Measurements from ENCODE around the gene PNKD. TPM values are rescaled to one million over a fixed set of nuclear protein-coding genes. Genes with fewer than 3 reads are reported as not detected.

The PNKD gene
- total RNA-seq, 1 donor from 2014 or later = 10.3 TPM

DNA sequence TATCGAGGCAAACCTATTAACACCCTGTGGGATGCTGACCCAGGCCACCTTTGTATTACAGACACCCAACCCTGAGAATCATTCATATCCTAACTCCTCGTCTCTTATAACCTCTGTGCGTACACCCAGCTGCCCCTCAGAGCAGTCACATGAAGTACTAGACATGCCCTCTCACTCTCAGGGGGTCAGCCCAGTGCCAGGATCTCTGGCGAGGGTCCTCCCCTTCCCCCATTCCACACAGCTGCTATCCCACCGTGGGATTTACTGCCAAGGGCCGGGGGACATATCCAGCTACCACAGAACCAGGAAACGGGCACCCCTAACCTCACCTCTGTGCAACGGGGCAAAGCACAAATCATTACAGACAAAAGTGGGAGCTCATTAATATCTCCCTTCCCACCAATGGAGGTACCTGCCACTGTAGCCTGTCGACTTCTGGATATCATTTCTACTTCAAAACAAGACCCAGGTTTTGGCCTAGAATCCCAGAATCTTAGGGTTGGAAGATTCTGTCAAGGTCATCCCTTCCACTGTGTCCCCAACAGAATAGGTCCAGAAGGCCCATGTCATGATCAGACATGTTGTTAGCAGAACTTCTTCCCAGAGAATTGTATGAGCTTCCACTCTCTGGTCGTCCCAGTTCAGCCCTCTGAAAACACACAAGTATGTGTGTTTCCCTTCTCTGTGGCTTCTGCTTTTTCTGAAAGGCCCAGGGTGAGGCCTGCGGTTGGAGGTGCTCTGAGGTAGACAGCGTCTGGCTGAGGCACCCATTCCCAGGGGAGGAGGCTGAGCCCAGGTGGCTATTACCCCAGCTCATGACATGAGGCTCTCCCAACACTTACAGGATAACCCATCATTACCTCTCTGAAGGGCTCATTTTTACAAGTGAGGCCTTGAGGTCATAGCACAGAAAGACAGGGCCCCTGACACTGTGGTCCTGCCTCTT, 20.3 kb downstream of the PNKD start:
- no peak for DNase-seq (ENCODE audit: low read depth)
- Histone ChIP-seq H3K36me3 (ENCODE audit: control insufficient read depth, insufficient read depth, low read length) (peaks cover 1% of the 10 kb centered on the region), H3K27me3 (ENCODE audit: control insufficient read depth, insufficient read depth, low read length) (no peaks in the 10 kb centered on the region), H3K4me3 (ENCODE audit: low read depth, low read length) (peak overlapping the region; percentile 92)
- no peak for FAIRE-seq
- TF ChIP-seq, protein P1, sequence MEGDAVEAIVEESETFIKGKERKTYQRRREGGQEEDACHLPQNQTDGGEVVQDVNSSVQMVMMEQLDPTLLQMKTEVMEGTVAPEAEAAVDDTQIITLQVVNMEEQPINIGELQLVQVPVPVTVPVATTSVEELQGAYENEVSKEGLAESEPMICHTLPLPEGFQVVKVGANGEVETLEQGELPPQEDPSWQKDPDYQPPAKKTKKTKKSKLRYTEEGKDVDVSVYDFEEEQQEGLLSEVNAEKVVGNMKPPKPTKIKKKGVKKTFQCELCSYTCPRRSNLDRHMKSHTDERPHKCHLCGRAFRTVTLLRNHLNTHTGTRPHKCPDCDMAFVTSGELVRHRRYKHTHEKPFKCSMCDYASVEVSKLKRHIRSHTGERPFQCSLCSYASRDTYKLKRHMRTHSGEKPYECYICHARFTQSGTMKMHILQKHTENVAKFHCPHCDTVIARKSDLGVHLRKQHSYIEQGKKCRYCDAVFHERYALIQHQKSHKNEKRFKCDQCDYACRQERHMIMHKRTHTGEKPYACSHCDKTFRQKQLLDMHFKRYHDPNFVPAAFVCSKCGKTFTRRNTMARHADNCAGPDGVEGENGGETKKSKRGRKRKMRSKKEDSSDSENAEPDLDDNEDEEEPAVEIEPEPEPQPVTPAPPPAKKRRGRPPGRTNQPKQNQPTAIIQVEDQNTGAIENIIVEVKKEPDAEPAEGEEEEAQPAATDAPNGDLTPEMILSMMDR (IDR thresholded peaks at IDR 0.05; ENCODE audit: insufficient read depth, low read length, severe bottlenecking) = no peak

DNA sequence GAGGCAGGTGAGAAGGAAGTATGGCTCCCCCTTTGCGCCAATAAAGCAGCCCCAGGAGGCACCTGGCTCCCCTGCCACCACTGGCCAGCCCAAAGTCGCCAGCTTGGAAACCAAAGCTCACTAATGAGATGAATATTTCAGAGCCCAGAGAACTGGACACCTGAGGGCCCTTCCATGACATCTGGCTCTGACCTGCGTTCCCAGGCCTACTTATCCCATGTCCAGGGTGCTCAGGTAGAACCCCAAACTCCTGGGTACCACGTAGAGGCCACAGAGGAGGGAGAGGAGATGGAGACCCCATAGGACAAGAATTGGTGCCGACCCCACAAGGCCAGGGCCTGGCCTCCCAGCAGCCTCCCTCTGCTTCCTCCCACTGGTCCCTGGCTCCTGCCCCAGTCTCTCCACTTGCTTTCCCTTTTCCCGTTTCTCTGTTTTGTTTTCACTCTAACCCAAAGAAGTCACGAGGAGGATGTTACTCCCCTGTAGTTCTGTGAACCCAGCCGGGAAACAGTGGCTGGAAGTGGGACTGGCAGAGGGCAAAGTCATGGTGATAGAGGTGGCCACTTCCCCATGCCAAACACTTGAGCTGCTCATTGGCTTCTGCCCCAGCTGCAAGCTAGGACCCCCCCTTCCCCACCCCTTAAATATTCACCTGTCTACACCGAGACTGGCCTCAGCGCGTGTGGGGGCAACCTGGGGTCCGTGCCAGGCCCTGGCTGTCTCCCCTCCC, 21.2 kb downstream of the PNKD start:
- FAIRE-seq (no peak), DNase-seq (ENCODE audit: low read depth) (no peak)

DNA sequence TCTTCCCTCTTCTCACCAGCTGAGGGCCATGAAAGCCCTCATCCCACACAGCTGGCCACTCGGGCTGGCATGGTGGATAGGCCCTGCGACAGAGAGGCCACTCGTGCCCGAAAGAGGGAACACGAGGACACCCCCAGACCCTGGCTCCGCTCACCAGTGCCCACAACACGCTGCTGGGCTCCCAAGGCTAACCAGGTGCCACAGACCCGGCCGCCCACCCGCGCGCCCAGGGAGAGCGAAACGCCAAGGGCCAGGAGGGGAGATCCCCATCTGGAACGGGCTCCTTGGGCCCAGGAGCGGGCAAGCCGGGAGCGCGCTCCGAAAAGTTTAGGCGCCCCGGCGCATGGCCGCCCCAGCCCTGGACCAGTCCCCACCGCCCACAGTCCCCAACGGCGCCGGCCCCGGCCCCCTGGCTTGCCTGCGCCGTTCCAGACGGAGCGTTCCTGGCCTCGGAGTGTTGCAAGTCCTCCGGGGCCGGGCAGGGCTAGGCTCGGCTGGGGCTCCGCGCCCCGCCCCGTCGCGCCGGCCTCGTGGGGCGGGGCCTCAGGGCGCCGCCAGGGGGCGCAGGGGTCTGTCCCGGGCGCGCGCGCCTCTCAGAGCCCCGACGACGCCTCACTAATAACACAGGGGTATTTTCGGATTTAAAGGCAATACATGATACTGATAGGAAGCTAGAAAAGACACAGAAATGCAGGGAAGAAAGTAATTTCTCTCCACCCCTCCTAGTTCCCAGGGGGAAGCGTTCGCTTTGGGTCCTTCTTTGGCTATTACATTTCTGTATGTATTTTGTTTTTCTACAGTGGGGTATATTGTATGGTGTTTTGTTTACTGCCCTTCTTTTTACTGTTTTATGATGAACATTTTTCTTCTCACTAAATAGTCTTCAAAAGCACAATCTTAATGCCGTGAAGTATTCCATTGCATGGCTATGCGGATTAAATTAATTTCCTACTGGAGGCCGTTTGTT, 22.0 kb downstream of the PNKD start, which contains the start of gene TMBIM1:
Gene TMBIM1 (minus strand): TSS at position 456 of the 967 bp plus-strand sequence. CDS start 10,362 bp downstream, outside the sequence.
- Histone ChIP-seq H3K4me3 (ENCODE audit: low read depth, low read length) (peak within 1 kb of the TSS; percentile 92), H3K27me3 (ENCODE audit: control insufficient read depth, insufficient read depth, low read length) (no peaks in the 10 kb centered on the region), H3K36me3 (ENCODE audit: control insufficient read depth, insufficient read depth, low read length) (no peaks in the 10 kb centered on the region)
- FAIRE-seq (no peak), DNase-seq (ENCODE audit: low read depth) (no peak)
- TF ChIP-seq, protein P1 (IDR thresholded peaks at IDR 0.05; ENCODE audit: insufficient read depth, low read length, severe bottlenecking) = peak; percentile 51

More for the DNA sequence above, 21.2 kb downstream of the PNKD start:
- peak overlapping the region; percentile 92 for H3K4me3 ChIP-seq (ENCODE audit: low read depth, low read length)
- TF ChIP-seq, protein P1 (IDR thresholded peaks at IDR 0.05; ENCODE audit: insufficient read depth, low read length, severe bottlenecking) = no peak
- H3K27me3 ChIP-seq (ENCODE audit: control insufficient read depth, insufficient read depth, low read length) = no peaks in the 10 kb centered on the region
- no peaks in the 10 kb centered on the region for H3K36me3 ChIP-seq (ENCODE audit: control insufficient read depth, insufficient read depth, low read length)

DNA sequence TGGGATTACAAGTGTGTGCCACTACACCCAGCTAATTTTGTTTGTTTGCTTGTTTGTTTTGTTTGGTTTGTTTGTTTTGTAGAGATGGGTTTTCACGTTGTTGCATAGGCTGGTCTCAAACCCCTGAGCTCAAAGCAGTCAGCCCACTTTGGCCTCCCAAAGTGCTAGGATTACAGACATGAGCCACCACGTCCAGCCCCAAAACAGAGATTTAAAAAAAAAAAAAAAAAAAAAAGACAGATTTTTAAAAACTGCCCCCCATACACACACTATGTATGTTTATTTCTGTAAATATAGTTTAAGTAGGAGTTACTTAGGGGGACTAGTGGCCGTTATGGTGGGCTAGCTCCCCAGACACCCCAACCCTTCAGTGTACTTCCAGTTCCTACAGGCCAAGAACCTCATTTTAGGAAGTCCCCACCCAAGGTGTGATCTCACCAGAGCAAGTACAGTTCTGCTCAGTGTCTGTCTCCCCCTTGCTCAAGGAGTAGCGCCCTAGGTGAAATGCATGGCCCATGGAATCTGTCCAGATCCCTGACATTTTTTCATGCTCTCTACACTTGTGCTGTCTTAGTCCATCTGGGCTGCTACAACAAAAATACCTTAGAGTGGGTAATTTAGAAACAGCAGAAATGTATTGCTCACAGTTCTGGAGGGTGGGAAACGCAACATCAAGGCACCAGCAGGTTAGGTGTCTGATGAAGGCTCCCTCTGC, 23.6 kb downstream of the PNKD start:
- H3K4me3 ChIP-seq (ENCODE audit: low read depth, low read length) = no peak overlapping the region
- FAIRE-seq = no peak
- no peaks in the 10 kb centered on the region for H3K36me3 ChIP-seq (ENCODE audit: control insufficient read depth, insufficient read depth, low read length)
- no peak for DNase-seq (ENCODE audit: low read depth)
- TF ChIP-seq, protein P1 (IDR thresholded peaks at IDR 0.05; ENCODE audit: insufficient read depth, low read length, severe bottlenecking) = no peak
- no peaks in the 10 kb centered on the region for H3K27me3 ChIP-seq (ENCODE audit: control insufficient read depth, insufficient read depth, low read length)
